ENCODE data around the gene ASIP.
"Not testable (repeated sequence)": the region's sequence is repeated elsewhere in the genome, so short reads cannot be mapped to it uniquely, and the experiment has no call there.

The ASIP gene

DNA sequence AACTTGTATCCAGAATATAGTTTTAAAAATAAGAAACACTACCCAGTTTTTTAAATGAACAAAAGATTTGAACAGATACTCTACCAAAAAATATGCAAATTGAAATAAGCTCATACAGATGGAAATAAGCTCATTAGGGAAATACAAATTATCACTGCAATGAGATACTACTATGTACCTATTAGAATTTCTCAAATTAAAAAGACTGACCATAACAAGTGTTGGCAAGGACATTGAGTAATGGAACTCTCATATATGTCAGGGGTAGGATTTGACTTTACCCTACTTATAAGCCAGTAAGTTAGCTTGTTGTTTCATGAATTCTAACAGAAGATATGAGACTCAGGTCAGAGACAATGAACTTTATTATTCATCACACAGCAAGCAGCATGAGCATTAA is 9.6 kb upstream of the ASIP start:
- no peak for DNase-seq
- no peak overlapping the region for H3K27ac Mint-ChIP-seq
- ATAC-seq: no peak
- H3K4me1 Mint-ChIP-seq: no peaks in the 10 kb centered on the region
- no peaks in the 10 kb centered on the region for H3K27me3 Mint-ChIP-seq
- peaks cover 5 to 8% of the 10 kb centered on the region in 2 donors for H3K9me3 Mint-ChIP-seq
- H3K4me3 Mint-ChIP-seq: no peak overlapping the region

DNA sequence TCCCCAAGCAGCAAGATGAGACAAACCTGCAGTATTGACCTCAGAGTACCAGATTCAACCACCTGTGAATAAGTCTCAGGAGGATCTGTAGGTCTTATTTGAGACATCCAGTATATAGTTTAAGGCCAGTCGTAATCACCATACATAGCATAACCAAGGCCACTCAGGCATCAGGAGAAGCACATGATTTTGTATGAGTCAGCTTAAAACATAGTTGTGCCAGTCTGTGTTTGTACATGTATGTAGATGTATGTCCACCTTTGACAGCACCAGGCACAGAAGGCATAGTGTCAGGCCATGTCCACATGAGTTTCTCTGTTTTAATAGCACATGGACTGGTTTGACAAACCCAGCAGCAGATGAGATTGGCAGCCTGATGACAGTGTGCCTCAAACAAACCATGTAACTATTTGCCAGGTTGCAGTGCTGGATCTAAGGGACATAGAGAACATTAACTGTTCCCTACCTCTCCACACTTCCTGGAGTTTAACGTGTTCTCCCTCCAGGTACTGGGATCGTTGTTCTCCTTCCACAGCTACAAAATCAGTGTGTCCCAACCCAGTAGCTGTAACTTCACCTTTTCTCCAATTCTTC is 8.6 kb upstream of the ASIP start:
- Mint-ChIP-seq H3K4me1 (no peaks in the 10 kb centered on the region), H3K4me3 (no peak overlapping the region), H3K9me3 (peaks cover 10 to 12% of the 10 kb centered on the region in 2 donors), H3K27me3 (no peaks in the 10 kb centered on the region), H3K27ac (no peak overlapping the region)
- DNase-seq: no peak
- no peak for ATAC-seq

DNA sequence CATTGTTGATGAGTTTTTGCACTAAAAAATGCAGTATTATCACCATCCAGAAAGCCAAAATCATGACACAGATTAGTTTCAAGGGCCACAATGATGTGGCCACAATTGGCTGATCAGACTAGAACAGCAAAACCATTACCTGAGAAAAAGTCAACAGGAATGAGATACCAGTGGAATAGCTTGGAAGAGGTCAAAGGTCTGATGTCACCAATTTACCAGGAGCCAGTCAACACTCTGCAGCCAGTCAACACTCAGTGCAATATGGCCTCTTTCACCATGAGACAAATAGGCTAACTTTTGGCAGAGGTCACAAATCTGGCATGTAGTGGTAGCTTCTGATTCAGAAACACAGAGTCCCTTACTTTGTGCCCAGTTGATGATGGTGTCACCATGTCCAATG is 7.5 kb upstream of the ASIP start:
- ATAC-seq (no peak), DNase-seq (no peak)
- peaks cover 20 to 23% of the 10 kb centered on the region in 2 donors for H3K9me3 Mint-ChIP-seq
- no peak overlapping the region for H3K4me3 Mint-ChIP-seq
- no peaks in the 10 kb centered on the region for H3K4me1 Mint-ChIP-seq
- no peak overlapping the region for H3K27ac Mint-ChIP-seq
- no peaks in the 10 kb centered on the region for H3K27me3 Mint-ChIP-seq

DNA sequence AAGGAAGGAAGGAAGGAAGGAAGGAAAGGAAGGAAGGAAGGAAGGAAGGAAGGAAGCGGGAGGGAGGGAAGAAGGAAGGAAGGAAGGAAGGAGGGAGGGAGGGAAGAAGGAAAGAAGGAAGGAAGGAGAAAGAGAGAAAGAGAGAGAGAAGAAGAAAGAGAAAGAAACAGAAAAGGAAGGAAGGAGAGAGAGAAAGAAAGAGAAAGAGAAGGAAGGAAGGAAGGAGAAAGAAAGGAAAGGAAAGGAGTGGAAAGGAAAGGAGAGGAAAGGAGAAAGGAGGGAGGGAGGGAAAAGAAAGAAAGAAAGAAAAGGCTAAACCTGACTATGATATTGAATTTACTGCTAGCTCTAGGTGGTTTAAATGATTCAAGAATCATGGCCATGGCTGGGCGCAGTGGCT is 5.3 kb upstream of the ASIP start:
- Mint-ChIP-seq H3K27me3 (peaks cover 13% of the 10 kb centered on the region), H3K4me1 (peaks cover 5% of the 10 kb centered on the region), H3K9me3 (peaks cover 25 to 35% of the 10 kb centered on the region in 2 donors), H3K27ac (no peak overlapping the region), H3K4me3 (no peak overlapping the region)
- ATAC-seq (no peak), DNase-seq (no peak)

DNA sequence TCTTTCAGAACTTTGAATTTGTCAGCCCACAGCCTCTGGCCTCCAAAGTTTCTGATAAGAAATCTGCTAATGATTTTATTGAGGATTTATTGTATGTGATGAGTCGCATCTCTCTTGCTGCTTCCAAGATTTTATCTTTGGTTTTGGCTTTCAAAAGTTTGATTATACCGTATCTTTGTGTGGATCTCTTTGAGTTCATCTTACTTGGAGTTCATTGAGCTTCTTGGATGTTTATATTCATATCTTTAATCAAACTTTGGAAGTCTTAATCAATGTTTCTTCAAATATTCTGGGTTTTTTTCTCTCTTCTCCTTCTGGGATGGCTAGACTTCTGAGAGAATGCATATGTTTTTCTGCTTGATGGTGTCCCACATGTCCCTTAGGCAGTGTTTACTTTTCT is 3.3 kb upstream of the ASIP start:
- Mint-ChIP-seq H3K4me1 (peaks cover 16% of the 10 kb centered on the region), H3K27me3 (peaks cover 13% of the 10 kb centered on the region), H3K9me3 (peaks cover 25 to 35% of the 10 kb centered on the region in 2 donors), H3K4me3 (no peak overlapping the region), H3K27ac (no peak overlapping the region)
- DNase-seq (no peak), ATAC-seq (no peak)

DNA sequence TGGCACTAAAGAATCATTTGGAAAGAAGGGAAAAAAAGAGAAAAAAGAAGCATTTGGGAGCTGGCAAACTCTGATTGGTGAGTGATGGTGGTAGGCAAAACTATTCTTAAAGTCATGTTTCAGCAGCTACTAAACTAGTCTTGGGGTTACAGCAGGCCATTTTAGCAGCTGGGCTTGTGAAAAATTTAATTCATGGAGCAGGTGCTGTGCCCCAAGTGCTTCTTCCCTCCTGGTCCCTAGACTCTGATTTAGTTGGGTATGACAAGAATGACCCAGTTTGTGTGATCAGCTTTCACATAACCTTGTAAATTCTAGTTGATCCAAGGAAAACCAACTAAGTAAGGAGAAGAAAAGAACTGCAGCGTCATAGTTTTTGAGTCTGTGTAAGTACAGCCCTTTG is 1.1 kb upstream of the ASIP start:
- H3K9me3 Mint-ChIP-seq: peaks cover 25 to 35% of the 10 kb centered on the region in 2 donors
- no peak overlapping the region for H3K4me3 Mint-ChIP-seq
- ATAC-seq (no peak), DNase-seq (no peak)
- H3K27ac Mint-ChIP-seq: no peak overlapping the region
- peaks cover 13% of the 10 kb centered on the region for H3K27me3 Mint-ChIP-seq
- peaks cover 16% of the 10 kb centered on the region for H3K4me1 Mint-ChIP-seq

DNA sequence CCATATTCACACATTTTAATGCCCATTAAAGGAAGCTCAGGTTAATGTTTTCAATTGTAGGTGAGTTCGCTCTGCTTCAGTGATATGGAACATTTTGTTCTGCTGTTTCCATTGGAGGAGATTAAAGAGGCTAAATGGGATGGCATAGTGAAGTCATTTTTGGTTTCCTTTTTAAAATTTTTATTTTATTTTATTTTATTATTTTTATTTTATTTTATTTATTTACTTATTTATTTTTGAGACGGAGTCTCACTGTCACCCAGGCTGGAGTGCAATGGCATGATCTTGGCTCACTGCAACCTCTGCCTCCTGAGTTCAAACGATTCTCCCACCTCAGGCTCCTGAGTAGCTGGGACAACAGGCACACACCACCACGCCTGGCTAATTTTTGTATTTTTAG is 792 bp downstream of the ASIP start:
- H3K4me1 Mint-ChIP-seq: peaks cover 16% of the 10 kb centered on the region

DNA sequence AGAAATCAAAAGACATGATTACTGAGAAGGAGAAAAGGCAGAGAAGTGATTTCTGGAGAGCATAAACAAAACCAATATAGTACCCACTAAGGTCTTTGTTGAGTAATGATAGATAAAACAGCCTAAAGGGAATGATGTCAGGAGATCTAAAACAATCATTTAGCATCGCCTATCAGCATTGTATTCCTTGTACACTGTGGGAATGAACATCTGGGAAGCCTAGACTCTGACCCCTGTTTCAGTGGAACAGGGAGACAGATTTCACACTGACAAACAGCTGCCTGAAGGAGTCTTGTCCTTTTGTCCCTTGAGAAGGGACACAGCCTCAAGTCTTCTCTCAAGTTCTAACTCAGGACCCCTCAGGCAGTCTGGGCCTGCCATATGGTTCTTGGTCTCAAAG is 1.7 kb downstream of the ASIP start:
- peaks cover 13% of the 10 kb centered on the region for H3K27me3 Mint-ChIP-seq
- H3K9me3 Mint-ChIP-seq: peaks cover 12 to 21% of the 10 kb centered on the region in 2 donors
- no peak for DNase-seq
- ATAC-seq: no peak
- H3K4me1 Mint-ChIP-seq: peaks cover 23% of the 10 kb centered on the region
- H3K4me3 Mint-ChIP-seq: no peak overlapping the region
- H3K27ac Mint-ChIP-seq: no peak overlapping the region

More for the DNA sequence above, 792 bp downstream of the ASIP start:
- Mint-ChIP-seq H3K9me3 (peaks cover 20 to 28% of the 10 kb centered on the region in 2 donors), H3K27me3 (peaks cover 13% of the 10 kb centered on the region)
- H3K27ac Mint-ChIP-seq, DNase-seq, H3K4me3 Mint-ChIP-seq, ATAC-seq: not testable (repeated sequence)

DNA sequence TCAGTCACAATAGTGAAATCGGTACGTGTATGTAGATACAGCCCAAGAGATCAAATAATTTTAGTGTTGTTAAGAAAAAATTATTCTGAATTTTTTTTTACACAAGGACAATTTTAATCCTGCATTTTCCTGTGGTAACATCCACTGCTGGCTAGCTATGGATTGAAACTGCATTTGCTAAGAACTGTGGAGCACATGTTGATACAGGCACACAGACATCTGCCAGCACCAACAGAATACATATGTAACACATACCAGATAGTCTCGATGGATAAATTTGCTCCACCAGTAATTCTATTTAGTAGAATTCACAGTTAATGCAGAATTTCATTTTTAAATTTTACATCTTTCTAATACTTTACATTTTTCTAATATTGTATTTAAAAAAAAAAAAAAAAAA is 2.2 kb downstream of the ASIP start:
- peaks cover 8 to 16% of the 10 kb centered on the region in 2 donors for H3K9me3 Mint-ChIP-seq
- ATAC-seq (no peak), DNase-seq (no peak)
- no peak overlapping the region for H3K27ac Mint-ChIP-seq
- peaks cover 13% of the 10 kb centered on the region for H3K27me3 Mint-ChIP-seq
- no peak overlapping the region for H3K4me3 Mint-ChIP-seq
- peaks cover 23% of the 10 kb centered on the region for H3K4me1 Mint-ChIP-seq

DNA sequence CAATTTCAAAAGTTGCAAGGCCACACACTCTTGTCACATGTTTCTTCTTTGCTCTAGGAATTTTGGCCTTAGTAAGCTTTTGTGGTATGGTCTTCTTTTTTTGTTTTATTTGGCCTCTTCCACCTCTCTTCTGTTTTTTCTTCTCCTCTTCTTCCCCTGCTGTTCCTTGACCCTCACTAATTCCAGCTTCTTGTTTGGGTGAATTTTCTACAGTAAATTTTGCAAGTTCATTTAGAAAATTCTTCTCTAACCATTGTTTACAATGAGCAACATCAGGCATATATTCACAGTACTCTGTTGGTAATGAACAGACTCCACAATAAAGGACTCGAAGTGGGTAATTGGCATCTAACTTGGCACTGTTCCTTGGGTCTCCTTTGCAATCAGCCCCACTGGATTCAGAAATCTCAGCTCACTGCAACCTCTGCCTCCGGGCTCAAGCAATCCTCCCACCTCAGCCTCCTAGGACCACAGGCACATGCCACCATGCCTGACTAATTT is 5.0 kb downstream of the ASIP start:
- no peaks in the 10 kb centered on the region for H3K27me3 Mint-ChIP-seq
- no peak overlapping the region for H3K4me3 Mint-ChIP-seq
- peaks cover 29% of the 10 kb centered on the region for H3K4me1 Mint-ChIP-seq
- H3K27ac Mint-ChIP-seq: peak overlapping the region in 1 of 2 donors; percentile 6
- no peaks in the 10 kb centered on the region for H3K9me3 Mint-ChIP-seq
- DNase-seq: no peak
- no peak for ATAC-seq

DNA sequence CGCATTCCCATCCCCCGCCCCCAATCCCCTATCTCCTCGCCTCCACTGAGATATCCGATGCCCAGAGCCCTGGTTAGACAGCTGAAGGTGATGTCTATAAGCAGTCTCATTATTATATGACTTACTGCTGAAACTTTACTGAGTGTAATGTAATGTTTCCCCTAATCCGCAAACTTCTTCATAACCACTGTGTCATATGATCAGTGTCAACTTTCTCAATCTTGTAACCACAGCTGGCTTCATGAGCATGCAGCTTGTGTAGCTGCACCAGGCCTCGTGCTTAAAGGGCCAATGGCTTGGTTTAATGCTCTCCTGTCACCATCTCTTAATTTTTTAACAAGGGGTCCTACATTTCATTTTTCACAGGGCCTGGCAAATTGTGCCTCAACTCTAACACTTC is 8.1 kb downstream of the ASIP start:
- Mint-ChIP-seq H3K9me3 (no peaks in the 10 kb centered on the region), H3K27me3 (no peaks in the 10 kb centered on the region), H3K27ac (peak overlapping the region in 1 of 2 donors; percentile 92), H3K4me1 (peaks cover 20% of the 10 kb centered on the region), H3K4me3 (no peak overlapping the region)
- peak in 1 of 2 donors; percentile 22 for DNase-seq
- peak; percentile 99 for ATAC-seq

DNA sequence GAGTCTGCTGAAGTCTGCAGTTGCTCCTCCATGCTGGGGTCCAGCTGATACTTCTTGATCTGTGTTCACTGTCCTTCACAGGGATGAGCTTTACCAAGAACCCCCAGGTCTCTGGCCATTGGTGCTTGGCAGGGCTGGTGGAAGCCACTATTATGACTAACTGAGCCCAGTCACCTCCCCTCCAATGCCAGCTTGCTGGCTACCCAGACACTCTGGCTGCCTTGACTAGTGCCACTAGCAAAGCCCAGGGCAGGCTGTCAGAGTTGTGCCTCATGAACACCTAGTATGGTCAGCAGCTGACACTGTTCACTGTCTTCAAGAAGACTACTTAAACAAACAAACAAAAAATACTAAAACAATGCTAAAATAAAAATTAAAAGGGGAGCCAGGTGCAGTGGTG is 8.8 kb downstream of the ASIP start:
- Mint-ChIP-seq H3K4me1 (peaks cover 20% of the 10 kb centered on the region), H3K27me3 (no peaks in the 10 kb centered on the region), H3K9me3 (no peaks in the 10 kb centered on the region), H3K4me3 (no peak overlapping the region), H3K27ac (peak overlapping the region in 1 of 2 donors; percentile 28)
- no peak for DNase-seq
- no peak for ATAC-seq

DNA sequence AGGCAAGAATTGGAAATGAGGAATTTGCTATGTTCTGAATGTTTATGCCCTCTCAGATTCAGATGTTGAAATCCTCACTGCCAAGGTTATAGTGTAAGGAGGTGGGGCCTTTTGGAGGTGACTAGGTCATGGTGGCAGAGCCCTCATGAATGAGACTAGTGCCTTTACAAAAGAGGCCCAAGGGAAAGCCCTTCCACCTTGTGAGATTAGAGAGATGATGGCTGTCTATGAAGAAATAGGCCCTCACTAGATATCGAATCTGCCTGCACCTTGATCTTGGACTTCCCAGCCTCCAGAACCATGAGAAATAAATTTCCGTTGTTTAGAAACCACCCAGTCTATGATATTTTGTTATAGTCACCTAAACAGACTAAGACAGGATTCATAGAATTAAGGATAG is 10.4 kb downstream of the ASIP start:
- H3K27me3 Mint-ChIP-seq: no peaks in the 10 kb centered on the region
- no peak overlapping the region for H3K27ac Mint-ChIP-seq
- no peaks in the 10 kb centered on the region for H3K9me3 Mint-ChIP-seq
- DNase-seq: no peak
- no peak for ATAC-seq
- no peak overlapping the region for H3K4me3 Mint-ChIP-seq
- peaks cover 20% of the 10 kb centered on the region for H3K4me1 Mint-ChIP-seq

DNA sequence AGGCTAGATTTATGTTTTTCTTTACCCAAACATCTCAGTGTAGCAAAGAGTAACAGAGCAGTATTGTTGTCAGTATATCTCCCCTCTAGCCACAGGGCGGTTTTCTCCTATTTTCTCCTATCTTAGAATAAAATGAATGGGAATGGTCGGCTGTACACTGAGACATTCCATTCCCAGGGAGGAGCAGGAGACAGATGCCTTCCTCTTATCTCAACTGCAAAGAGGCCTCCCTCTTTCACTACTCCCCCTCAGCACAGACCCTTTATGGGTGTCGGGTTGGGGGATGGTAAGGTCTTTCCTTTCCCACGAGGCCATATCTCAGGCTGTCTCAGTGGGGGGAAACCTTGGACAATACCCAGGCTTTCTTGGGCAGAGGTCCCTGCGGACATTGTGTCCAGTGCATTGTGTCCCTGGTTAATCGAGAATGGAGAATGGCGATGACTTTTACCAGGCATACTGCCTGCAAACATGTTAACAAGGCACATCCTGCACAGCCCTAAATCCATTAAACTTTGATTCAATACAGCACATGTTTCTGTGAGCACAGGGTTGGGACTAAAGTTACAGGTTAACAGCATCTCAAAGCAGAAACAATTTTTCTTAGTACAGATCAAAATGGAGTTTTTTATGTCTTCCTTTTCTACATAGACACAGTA is 11.3 kb downstream of the ASIP start:
- H3K4me1 Mint-ChIP-seq: peaks cover 16% of the 10 kb centered on the region
- not testable (repeated sequence) for DNase-seq, H3K4me3 Mint-ChIP-seq, H3K27me3 Mint-ChIP-seq, H3K9me3 Mint-ChIP-seq, ATAC-seq
- peak overlapping the region in 1 of 2 donors; percentile 85 for H3K27ac Mint-ChIP-seq

DNA sequence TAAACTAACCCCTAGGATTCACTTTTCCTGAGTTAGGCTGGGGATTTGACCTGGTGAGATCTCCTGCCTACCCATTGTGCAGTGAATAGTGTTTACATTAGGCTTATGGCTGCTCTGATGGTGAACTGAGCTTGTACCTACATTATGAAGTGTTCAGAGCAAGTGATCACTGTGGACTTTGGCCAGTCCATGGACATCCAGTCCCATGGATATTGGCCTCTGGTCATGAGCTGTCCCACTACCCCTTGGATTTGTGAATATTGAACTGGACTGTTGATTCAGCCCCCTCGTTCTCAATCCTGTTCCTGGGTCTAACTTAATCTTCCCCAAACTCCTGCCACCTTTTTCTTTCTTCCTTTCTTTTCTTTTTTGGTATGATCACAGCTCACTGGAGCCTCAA is 13.8 kb downstream of the ASIP start:
- Mint-ChIP-seq H3K4me1 (peaks cover 2% of the 10 kb centered on the region), H3K27ac (no peak overlapping the region), H3K27me3 (no peaks in the 10 kb centered on the region), H3K4me3 (no peak overlapping the region), H3K9me3 (no peaks in the 10 kb centered on the region)
- DNase-seq: no peak
- no peak for ATAC-seq

DNA sequence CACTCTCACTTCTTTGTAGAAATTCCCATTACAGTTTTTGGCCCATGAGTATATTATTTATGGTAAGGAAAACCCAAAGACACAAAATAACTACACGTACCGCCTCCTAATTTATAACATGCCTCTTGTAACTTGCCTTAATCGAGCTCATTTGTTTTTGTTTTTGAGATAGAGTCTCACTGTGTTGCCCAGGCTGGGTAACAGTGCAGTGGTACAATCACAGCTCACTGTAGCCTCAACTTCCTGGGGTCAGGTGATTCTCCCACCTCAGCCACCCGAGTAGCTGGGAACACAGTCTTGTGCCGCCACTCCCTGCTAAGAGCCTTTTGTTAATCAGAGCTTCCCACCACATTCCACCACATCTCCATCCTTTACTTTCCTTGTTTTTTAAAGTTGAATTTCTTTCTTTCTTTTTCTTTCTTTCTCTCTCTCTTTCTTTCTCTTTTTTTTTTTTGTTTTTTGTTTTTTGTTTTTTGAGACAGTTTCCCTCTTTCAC is 15.5 kb downstream of the ASIP start:
- ATAC-seq (no peak), DNase-seq (no peak)
- H3K4me3 Mint-ChIP-seq: no peak overlapping the region
- no peaks in the 10 kb centered on the region for H3K9me3 Mint-ChIP-seq
- H3K4me1 Mint-ChIP-seq: no peaks in the 10 kb centered on the region
- no peak overlapping the region for H3K27ac Mint-ChIP-seq
- H3K27me3 Mint-ChIP-seq: no peaks in the 10 kb centered on the region
